ENCODE results near the gene TAF3. TPM values are rescaled to one million over a fixed set of nuclear protein-coding genes. Genes with fewer than 3 reads are reported as not detected.

Gene TAF3
- total and polyA plus RNA-seq, 5 donors from 2014 or later, result 6.8 to 20.8 (median 8.8) TPM

DNA sequence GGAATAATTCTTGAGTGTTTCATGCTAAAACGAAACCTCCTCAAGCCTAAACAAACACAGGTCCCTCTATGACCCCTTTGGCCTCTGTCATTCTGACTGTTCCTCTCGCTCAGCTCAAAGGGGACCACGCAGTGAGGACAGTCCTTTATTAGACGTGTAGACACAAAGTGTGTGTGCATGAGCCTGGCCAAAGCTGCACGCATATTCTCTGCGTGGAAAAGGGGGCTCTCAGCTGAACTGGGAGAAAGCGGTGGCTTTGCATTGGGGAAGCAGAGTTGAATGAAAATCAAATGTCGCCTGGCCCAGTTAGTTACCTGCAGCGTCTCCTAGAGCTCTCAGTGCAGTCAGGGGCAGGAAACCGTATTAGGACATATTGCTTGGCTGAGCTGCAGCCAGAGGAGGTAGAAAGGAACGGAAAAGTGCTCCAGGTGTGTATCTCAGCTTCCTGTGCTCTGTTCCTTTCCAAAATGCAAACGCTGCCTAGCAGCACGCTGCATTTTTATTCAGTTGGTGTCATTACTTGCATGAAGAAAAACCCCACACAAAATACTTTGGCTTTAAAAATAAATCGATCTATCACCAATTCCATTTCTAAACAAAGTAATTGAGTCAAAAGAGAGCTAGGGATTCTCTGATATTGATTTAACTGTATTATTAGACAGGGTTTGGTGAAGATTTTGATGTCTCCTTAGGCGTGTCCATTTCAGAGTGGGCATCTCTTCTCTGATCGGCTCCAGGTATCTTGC, 241.1 kb downstream of the TAF3 start:
- Mint-ChIP-seq H3K4me1 (peaks cover 5 to 71% (median 53%) of the 10 kb centered on the region in 4 donors), H3K4me3 (peak overlapping the region; percentile 91 to 100 (median 98)), H3K27ac (peak overlapping the region; percentile 87 to 98 (median 98)), H3K9me3 (peaks cover 0 to 6% (median 1%) of the 10 kb centered on the region in 7 donors), H3K36me3 (peaks cover 39% of the 10 kb centered on the region), H3K27me3 (peaks cover 13% of the 10 kb centered on the region)
- H3K27me3 ChIP-seq (ENCODE audit: control insufficient read depth, insufficient read depth, low read length), result no peaks in the 10 kb centered on the region
- H3K36me3 ChIP-seq (ENCODE audit: control insufficient read depth, insufficient read depth, low read length), result peaks cover 41% of the 10 kb centered on the region
- H3K27ac ChIP-seq (ENCODE audit: insufficient read depth, low read length, poor library complexity, severe bottlenecking), result peak overlapping the region; percentile 90
- peak overlapping the region; percentile 93 for H3K4me3 ChIP-seq (ENCODE audit: low read depth, low read length)
- ATAC-seq (ENCODE audit: low read depth in 2 of 2) (no peak), DNase-seq (peak in 1 of 3 donors; percentile 68)
- no peaks in the 10 kb centered on the region for H3K9me3 ChIP-seq (ENCODE audit: control insufficient read depth in 2 of 2, low read length in 2 of 2)
- peaks cover 73% of the 10 kb centered on the region for H3K4me1 ChIP-seq (ENCODE audit: control insufficient read depth, insufficient read depth, low read length, poor library complexity, severe bottlenecking)

DNA sequence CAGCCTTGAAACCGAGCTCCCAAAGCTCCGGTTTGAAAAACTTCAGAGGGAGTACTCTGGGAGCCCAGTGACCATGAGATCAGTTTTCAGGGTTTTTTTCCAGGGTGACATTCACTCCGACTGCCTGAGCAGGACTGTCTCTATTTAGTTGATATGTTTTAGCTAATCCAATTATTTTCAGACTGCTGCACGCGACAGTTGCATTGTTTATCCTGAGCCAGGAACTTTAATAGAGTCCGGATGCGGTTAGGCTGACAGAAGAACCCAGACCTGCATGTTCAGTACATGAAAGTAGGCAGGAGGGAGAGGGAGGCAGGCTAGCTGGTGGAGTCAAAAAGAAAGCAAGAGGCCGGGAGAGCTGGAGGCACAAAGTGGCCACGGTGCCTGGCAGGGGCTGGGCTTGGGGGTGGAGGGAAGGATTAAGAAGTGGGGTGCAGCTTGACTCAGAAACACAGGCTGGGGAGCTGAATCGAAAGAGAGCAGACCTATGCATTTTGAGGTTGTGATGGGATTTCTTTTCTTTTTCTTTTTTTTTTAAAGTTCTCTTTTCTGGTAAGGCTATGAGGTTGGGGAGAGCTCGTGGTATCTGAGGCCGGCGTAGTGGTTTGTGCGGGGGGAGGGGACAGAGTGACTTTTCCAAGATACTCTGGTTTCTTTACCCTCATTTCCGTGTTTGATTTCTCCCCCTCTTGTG, 241.9 kb downstream of the TAF3 start:
- Mint-ChIP-seq H3K27me3 (peaks cover 9% of the 10 kb centered on the region), H3K4me3 (peak overlapping the region; percentile 91 to 100 (median 98)), H3K36me3 (peaks cover 45% of the 10 kb centered on the region), H3K4me1 (peaks cover 5 to 78% (median 55%) of the 10 kb centered on the region in 4 donors), H3K9me3 (peaks cover 0 to 6% (median 0%) of the 10 kb centered on the region in 7 donors), H3K27ac (peak overlapping the region; percentile 87 to 98 (median 98))
- Histone ChIP-seq H3K9me3 (ENCODE audit: control insufficient read depth in 2 of 2, low read length in 2 of 2) (no peaks in the 10 kb centered on the region), H3K4me3 (ENCODE audit: low read depth, low read length) (peak overlapping the region; percentile 93), H3K27me3 (ENCODE audit: control insufficient read depth, insufficient read depth, low read length) (no peaks in the 10 kb centered on the region), H3K27ac (ENCODE audit: insufficient read depth, low read length, poor library complexity, severe bottlenecking) (peak overlapping the region; percentile 90), H3K36me3 (ENCODE audit: control insufficient read depth, insufficient read depth, low read length) (peaks cover 49% of the 10 kb centered on the region), H3K4me1 (ENCODE audit: control insufficient read depth, insufficient read depth, low read length, poor library complexity, severe bottlenecking) (peaks cover 80% of the 10 kb centered on the region)
- ATAC-seq (ENCODE audit: low read depth in 2 of 2) (peak; percentile 44 to 46), DNase-seq (peak; percentile 47 to 92 (median 70))

DNA sequence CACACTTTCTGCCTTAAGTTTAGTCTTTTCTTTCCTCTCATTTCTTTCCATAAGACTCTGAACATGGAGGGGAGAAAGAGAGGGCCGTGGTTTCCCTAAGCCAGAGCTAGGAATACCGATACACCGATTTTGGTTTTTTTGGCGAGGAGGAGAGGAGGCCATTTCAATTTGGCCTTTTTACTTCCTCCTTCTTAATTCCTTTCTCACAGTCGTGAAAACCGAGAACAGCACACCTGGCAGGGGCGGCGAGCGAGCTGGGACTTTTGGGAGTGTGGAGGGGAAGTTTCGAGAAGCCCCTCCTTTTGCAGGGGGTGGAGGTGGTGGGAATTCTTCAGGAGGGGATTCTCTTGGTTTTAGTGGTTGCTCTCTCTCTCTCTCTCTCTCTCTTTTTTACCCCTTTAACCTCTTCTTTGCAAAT, 242.4 kb downstream of the TAF3 start:
- peaks cover 8 to 83% (median 58%) of the 10 kb centered on the region in 4 donors for H3K4me1 Mint-ChIP-seq
- H3K36me3 Mint-ChIP-seq, result peaks cover 49% of the 10 kb centered on the region
- ATAC-seq (ENCODE audit: low read depth in 2 of 2) (no peak), DNase-seq (no peak)
- H3K27ac ChIP-seq (ENCODE audit: insufficient read depth, low read length, poor library complexity, severe bottlenecking), result peak overlapping the region; percentile 90
- peaks cover 9% of the 10 kb centered on the region for H3K27me3 Mint-ChIP-seq
- no peaks in the 10 kb centered on the region for H3K27me3 ChIP-seq (ENCODE audit: control insufficient read depth, insufficient read depth, low read length)
- H3K9me3 Mint-ChIP-seq, result peaks cover 0 to 6% (median 0%) of the 10 kb centered on the region in 7 donors
- H3K36me3 ChIP-seq (ENCODE audit: control insufficient read depth, insufficient read depth, low read length), result peaks cover 54% of the 10 kb centered on the region
- H3K4me1 ChIP-seq (ENCODE audit: control insufficient read depth, insufficient read depth, low read length, poor library complexity, severe bottlenecking), result peaks cover 86% of the 10 kb centered on the region
- H3K4me3 ChIP-seq (ENCODE audit: low read depth, low read length), result peak overlapping the region; percentile 93
- no peaks in the 10 kb centered on the region for H3K9me3 ChIP-seq (ENCODE audit: control insufficient read depth in 2 of 2, low read length in 2 of 2)
- H3K27ac Mint-ChIP-seq, result peak overlapping the region; percentile 87 to 98 (median 98)
- peak overlapping the region; percentile 91 to 100 (median 98) for H3K4me3 Mint-ChIP-seq

DNA sequence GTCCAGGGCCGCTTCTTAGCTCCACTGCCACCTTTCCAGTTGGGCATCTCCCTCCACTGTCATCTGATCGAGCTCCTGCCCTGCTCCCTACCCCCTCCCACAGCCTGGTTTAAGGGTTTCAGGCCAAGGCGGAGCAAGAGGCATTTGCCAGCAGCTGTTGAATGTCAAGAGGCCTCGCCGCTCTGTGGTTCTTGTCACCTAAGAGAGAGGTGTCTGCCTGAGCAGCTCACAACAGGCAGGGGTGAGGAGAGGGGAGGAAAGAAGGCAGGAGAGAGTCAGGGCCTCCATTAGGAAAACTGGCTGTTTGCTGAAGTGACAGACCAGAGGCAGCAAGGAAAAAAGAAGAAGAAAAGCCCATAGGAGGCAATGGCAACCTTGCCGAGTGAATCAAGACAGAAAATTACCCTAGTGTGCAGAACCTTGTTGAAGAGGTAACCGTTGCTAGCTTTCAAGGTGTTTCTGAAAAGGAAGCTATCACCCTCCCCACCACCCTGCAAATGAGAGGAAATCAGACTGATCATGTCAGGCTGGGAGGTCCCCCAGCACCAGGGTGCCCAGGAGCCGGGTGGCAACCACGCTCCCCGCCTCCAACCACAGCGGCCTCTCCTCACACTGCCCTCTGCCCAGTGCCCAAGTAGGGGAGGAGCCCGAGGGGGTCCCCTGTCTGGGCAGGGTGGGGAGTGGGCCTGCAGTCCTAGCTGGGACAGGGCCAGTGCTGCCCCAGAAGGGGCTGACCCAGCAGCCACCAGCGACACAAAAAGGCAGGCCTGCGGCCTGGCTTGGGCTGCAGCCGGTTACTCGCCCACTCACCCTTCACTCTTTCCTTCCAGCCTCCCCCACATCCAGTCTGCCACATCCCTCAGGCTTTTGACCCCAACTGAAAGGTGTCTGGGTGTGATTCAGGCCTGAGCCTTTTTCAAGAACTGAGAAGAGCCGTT, 243.2 kb downstream of the TAF3 start:
- peaks cover 0 to 6% (median 0%) of the 10 kb centered on the region in 7 donors for H3K9me3 Mint-ChIP-seq
- peaks cover 17 to 91% (median 67%) of the 10 kb centered on the region in 4 donors for H3K4me1 Mint-ChIP-seq
- Histone ChIP-seq H3K36me3 (ENCODE audit: control insufficient read depth, insufficient read depth, low read length) (peaks cover 61% of the 10 kb centered on the region), H3K27me3 (ENCODE audit: control insufficient read depth, insufficient read depth, low read length) (no peaks in the 10 kb centered on the region), H3K4me3 (ENCODE audit: low read depth, low read length) (peak overlapping the region; percentile 93), H3K9me3 (ENCODE audit: control insufficient read depth in 2 of 2, low read length in 2 of 2) (no peaks in the 10 kb centered on the region), H3K27ac (ENCODE audit: insufficient read depth, low read length, poor library complexity, severe bottlenecking) (peak overlapping the region; percentile 90), H3K4me1 (ENCODE audit: control insufficient read depth, insufficient read depth, low read length, poor library complexity, severe bottlenecking) (peaks cover 94% of the 10 kb centered on the region)
- DNase-seq, result peak; percentile 32 to 88 (median 73)
- peak overlapping the region; percentile 87 to 98 (median 98) for H3K27ac Mint-ChIP-seq
- H3K27me3 Mint-ChIP-seq, result peaks cover 7% of the 10 kb centered on the region
- ATAC-seq (ENCODE audit: low read depth in 2 of 2), result peak; percentile 65 to 67
- H3K4me3 Mint-ChIP-seq, result peak overlapping the region; percentile 91 to 100 (median 98)
- H3K36me3 Mint-ChIP-seq, result peaks cover 58% of the 10 kb centered on the region

DNA sequence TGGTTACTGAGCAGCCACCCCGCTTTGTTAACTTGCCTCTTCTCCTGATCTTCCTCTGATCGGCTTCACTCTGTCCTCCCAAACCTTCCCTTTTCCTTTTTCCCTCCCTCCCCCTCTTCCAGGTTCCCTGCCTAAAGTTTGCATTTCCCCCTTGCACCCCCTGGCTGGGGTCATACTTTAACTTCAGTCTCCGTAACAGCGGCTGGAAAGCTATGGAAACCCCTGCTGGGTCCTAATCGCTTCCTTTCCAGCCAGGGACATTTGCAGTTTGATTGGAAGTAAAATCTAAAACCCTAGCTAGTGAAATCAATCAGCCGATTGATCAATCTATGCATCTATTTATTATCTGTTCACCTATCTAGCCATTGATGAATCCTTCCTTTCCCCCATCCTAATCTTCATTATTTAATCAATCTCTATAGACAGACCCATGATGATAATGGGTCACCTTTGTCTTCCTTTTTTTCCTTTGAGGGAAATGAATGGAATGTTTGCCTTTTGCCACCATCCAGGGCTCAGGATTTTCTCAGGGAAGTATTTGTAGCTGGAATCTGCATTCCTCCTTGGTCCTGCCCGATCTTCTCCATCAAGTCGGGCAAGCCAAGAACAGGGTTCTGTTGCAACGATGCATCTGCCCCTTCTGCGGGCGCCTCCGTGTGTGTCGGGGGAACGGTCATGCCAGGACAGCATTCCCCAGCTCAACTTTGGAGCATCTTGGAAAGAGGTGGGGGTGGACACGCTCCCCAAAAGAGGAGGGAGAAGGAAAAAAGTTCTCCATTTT, 245.0 kb downstream of the TAF3 start:
- no peak for ATAC-seq (ENCODE audit: low read depth in 2 of 2)
- peaks cover 0 to 3% (median 0%) of the 10 kb centered on the region in 7 donors for H3K9me3 Mint-ChIP-seq
- H3K27ac Mint-ChIP-seq, result peak overlapping the region; percentile 85 to 98 (median 87)

DNA sequence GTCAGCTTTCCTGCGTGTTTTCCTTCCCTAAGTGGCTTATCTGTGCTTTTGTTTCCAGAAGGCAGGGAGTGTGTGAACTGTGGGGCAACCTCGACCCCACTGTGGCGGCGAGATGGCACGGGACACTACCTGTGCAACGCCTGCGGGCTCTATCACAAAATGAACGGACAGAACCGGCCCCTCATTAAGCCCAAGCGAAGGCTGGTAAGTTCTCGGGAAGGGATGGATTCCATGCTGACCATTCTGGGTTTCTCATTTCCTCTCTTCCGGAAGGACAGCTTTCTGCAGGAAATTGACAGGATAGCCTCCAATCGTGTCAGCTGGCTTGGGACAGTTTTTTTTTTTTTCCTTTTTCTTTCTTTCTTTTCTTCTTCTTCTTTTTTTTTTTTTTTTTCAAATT, 245.6 kb downstream of the TAF3 start:
- peaks cover 0 to 3% (median 0%) of the 10 kb centered on the region in 7 donors for H3K9me3 Mint-ChIP-seq
- Histone ChIP-seq H3K36me3 (ENCODE audit: control insufficient read depth, insufficient read depth, low read length) (peaks cover 74% of the 10 kb centered on the region), H3K9me3 (ENCODE audit: control insufficient read depth in 2 of 2, low read length in 2 of 2) (no peaks in the 10 kb centered on the region), H3K4me1 (ENCODE audit: control insufficient read depth, insufficient read depth, low read length, poor library complexity, severe bottlenecking) (peaks cover 98% of the 10 kb centered on the region), H3K4me3 (ENCODE audit: low read depth, low read length) (peak overlapping the region; percentile 27), H3K27ac (ENCODE audit: insufficient read depth, low read length, poor library complexity, severe bottlenecking) (peak overlapping the region; percentile 35), H3K27me3 (ENCODE audit: control insufficient read depth, insufficient read depth, low read length) (no peaks in the 10 kb centered on the region)
- ATAC-seq (ENCODE audit: low read depth in 2 of 2) (no peak), DNase-seq (no peak)
- H3K27ac Mint-ChIP-seq, result peak overlapping the region in 2 of 3 donors; percentile 46 to 71
- peak overlapping the region; percentile 55 to 97 (median 84) for H3K4me3 Mint-ChIP-seq
- H3K27me3 Mint-ChIP-seq, result no peaks in the 10 kb centered on the region
- H3K4me1 Mint-ChIP-seq, result peaks cover 33 to 96% (median 80%) of the 10 kb centered on the region in 4 donors
- peaks cover 77% of the 10 kb centered on the region for H3K36me3 Mint-ChIP-seq

More for the DNA sequence above, 245.0 kb downstream of the TAF3 start:
- DNase-seq, result no peak
- Histone ChIP-seq H3K4me3 (ENCODE audit: low read depth, low read length) (peak overlapping the region; percentile 27), H3K27me3 (ENCODE audit: control insufficient read depth, insufficient read depth, low read length) (no peaks in the 10 kb centered on the region), H3K36me3 (ENCODE audit: control insufficient read depth, insufficient read depth, low read length) (peaks cover 74% of the 10 kb centered on the region), H3K9me3 (ENCODE audit: control insufficient read depth in 2 of 2, low read length in 2 of 2) (no peaks in the 10 kb centered on the region), H3K4me1 (ENCODE audit: control insufficient read depth, insufficient read depth, low read length, poor library complexity, severe bottlenecking) (peaks cover 98% of the 10 kb centered on the region), H3K27ac (ENCODE audit: insufficient read depth, low read length, poor library complexity, severe bottlenecking) (peak overlapping the region; percentile 90)
- Mint-ChIP-seq H3K36me3 (peaks cover 73% of the 10 kb centered on the region), H3K4me3 (peak overlapping the region; percentile 91 to 100 (median 98)), H3K27me3 (no peaks in the 10 kb centered on the region), H3K4me1 (peaks cover 30 to 96% (median 80%) of the 10 kb centered on the region in 4 donors)
